Activated CD8-positive, alpha-beta memory T cell treated with anti-CD3 and anti-CD28 coated beads, Interleukin-2, amount 50 U/mL, for 24 hours (primary cell): ENCODE results near the gene CFAP57.
A peak's percentile ranks its signal among the peaks of the same experiment; 100 is the strongest.

ENCODE experiments used
- DNase-seq: peaks from one replicate; pipeline ENCODE4 v3.0.0-alpha.2; 2020; ENCODE audit errors: extremely low read depth

CFAP57 gene

GRCh38 chr1:43227143-43227764 is 55.1 kb downstream of the CFAP57 start:
- peak; percentile 76 for DNase-seq

GRCh38 chr1:43229826-43230780 is 58.0 kb downstream of the CFAP57 start:
- no peak for DNase-seq

GRCh38 chr1:43232074-43232473 is 59.9 kb downstream of the CFAP57 start:
- DNase-seq, result no peak

GRCh38 chr1:43232482-43232881 is 60.4 kb downstream of the CFAP57 start:
- DNase-seq, result no peak

- DNase-seq, result no peak
These were observed 61.5 kb downstream of the CFAP57 start for GRCh38 chr1:43233631-43234030.

GRCh38 chr1:43234267-43234666 is 62.1 kb downstream of the CFAP57 start:
- no peak for DNase-seq

- no peak for DNase-seq
These were observed 62.9 kb downstream of the CFAP57 start for GRCh38 chr1:43235040-43235439.

GRCh38 chr1:43235451-43236121 is 63.5 kb downstream of the CFAP57 start:
- DNase-seq, result no peak

GRCh38 chr1:43237121-43237520 is 65.0 kb downstream of the CFAP57 start:
- DNase-seq, result no peak

- DNase-seq, result no peak
These were observed 66.0 kb downstream of the CFAP57 start for GRCh38 chr1:43238085-43238484.

- DNase-seq, result no peak
These were observed 66.9 kb downstream of the CFAP57 start for GRCh38 chr1:43238991-43239469.

- DNase-seq, result no peak
These were observed 67.4 kb downstream of the CFAP57 start for GRCh38 chr1:43239484-43239883.

GRCh38 chr1:43241413-43241836 is 69.3 kb downstream of the CFAP57 start:
- DNase-seq, result no peak

GRCh38 chr1:43243299-43243698 is 71.2 kb downstream of the CFAP57 start:
- no peak for DNase-seq

GRCh38 chr1:43246466-43247213 is 74.5 kb downstream of the CFAP57 start:
- DNase-seq, result no peak

GRCh38 chr1:43247256-43247921 is 75.3 kb downstream of the CFAP57 start:
- no peak for DNase-seq

GRCh38 chr1:43250351-43250761 is 78.2 kb downstream of the CFAP57 start:
- DNase-seq, result no peak

GRCh38 chr1:43251024-43251423 is 78.9 kb downstream of the CFAP57 start:
- no peak for DNase-seq

- no peak for DNase-seq
These were observed 80.1 kb downstream of the CFAP57 start for GRCh38 chr1:43252225-43252624.

- DNase-seq, result no peak
These were observed 81.0 kb downstream of the CFAP57 start for GRCh38 chr1:43253173-43253572.

- DNase-seq, result no peak
These were observed 81.7 kb downstream of the CFAP57 start for GRCh38 chr1:43253876-43254275.
